SKM-1 (cell line): ENCODE results near the gene SRGAP2C.
"Not testable (repeated sequence)": the region's sequence is repeated elsewhere in the genome, so short reads cannot be mapped to it uniquely, and the experiment has no call there.

ENCODE experiments used
- DNase-seq: peaks from one replicate; lab custom pipeline; 2025; ENCODE audit not compliant: unreplicated experiment; lab: John Stamatoyannopoulos, UW

Gene SRGAP2C

GRCh38 chr1:121413821-121414220 is 229.0 kb downstream of the SRGAP2C start:
- DNase-seq = no peak

GRCh38 chr1:121414905-121415304 is 230.1 kb downstream of the SRGAP2C start:
- DNase-seq = no peak

GRCh38 chr1:121417325-121417923 is 232.6 kb downstream of the SRGAP2C start:
- no peak for DNase-seq

GRCh38 chr1:121418369-121419049 is 233.7 kb downstream of the SRGAP2C start:
- DNase-seq = no peak

- not testable (repeated sequence) for DNase-seq
These were observed 234.4 kb downstream of the SRGAP2C start for GRCh38 chr1:121419050-121419615.

DNA sequence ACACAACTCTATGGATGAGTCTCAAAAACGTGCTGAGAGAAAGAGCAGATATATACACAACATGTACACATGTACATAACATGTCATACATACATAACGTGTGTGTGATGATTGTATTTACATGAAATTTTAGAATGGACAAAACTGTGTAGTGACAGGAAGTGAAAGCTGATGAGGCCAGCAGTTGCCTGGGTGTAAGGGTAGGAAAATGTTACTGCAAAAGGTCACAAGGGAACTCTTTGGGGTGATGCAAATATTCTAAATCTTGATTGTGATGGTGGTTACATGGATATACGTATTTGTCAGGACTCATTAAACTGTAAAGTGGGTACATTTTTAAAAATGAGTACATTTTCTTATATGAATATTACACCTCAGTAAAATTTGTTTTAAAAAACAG is 236.7 kb downstream of the SRGAP2C start:
- not testable (repeated sequence) for DNase-seq

DNA sequence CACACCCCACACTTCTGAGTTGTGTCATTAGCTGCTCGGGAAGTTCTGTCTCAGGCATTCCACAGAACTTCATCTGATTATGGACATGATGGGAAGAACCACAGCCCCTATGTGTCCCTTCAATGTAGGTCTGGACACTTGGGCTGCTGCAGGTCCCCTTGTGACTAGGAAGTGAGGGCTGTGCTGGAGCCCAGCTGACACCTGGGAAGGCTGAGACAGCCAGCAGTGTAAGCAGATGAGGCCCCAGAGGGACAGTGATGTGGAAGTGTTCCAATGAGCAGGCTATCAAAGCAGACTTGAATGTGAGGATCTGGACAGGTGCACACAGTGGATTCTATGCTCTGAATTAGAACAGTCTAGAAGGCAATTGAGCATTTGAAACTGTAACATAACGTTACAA is 239.2 kb downstream of the SRGAP2C start:
- DNase-seq = not testable (repeated sequence)

DNA sequence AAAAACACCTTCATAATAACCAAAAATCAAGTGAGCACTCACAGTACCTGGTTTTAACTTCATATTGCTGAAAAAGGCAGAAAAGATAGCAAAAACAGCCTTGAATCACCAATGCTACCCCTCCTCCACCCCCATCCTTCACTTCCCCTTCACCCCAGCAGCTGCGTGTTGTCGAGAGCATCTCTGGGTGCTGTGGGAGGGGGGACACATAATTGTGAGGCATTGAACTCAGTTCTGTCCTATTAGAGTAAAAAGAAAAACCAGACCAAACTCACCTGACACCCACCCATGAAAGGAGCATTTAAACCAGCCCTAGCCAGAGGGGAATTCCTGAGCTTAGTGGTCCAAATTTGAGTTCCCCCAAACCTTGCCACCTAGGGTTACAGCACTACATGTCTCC is 248.7 kb downstream of the SRGAP2C start:
- DNase-seq = not testable (repeated sequence)

- DNase-seq = not testable (repeated sequence)
These were observed 254.1 kb downstream of the SRGAP2C start for GRCh38 chr1:121438862-121439261.

- DNase-seq = no peak
These were observed 256.2 kb downstream of the SRGAP2C start for GRCh38 chr1:121440993-121441392.
